Left ventricle myocardium superior (tissue), 1 donor: ENCODE measurements around the gene TLK2. TPM values are rescaled to one million over a fixed set of nuclear protein-coding genes. Genes with fewer than 3 reads are reported as not detected.
A peak's percentile ranks its signal among the peaks of the same experiment; 100 is the strongest.

ENCODE experiments used
- ATAC-seq: fragments of 200-7000 bp; cut with Tn5 transposase; one replicate; pipeline ENCODE4 v1.9.1; 2020; ENCODE audit warnings: mild to moderate bottlenecking, moderate library complexity
- DNase-seq: peaks from one replicate; pipeline ENCODE4 v3.0.0-alpha.2; 2020
- intact Hi-C: fragments of 100-400 bp; cut with micrococcal nuclease; formaldehyde crosslinking; loops from one replicate; pipeline ENCODE4 v1.11.0; 2022
- total RNA-seq: library from RNA; stranded (reverse); fragmentation: NEBNext Ultra II Directional; extraction: Animal tissue kit (Norgen Biotek cat#: 25700); gene quantifications from one replicate; pipeline ENCODE4 v1.2.1, GENCODE V29; 2021
- donor health status: DM: no; HTN: yes; CAD: no; lungs with severe emphysema.

Gene TLK2
- total RNA-seq, 1 donor from 2014 or later, result 29.5 TPM

- DNase-seq (no peak), ATAC-seq (no peak)
- intact Hi-C loops, result no loop called here
Observed at GRCh38 chr17:62637809-62638208, 159.2 kb downstream of the TLK2 start.

- intact Hi-C loops, result no loop called here
- DNase-seq (no peak), ATAC-seq (no peak)
Observed at GRCh38 chr17:62641153-62641552, 162.5 kb downstream of the TLK2 start.

- ATAC-seq (no peak), DNase-seq (no peak)
- intact Hi-C loops, result no loop called here
Observed at GRCh38 chr17:62641951-62642350, 163.3 kb downstream of the TLK2 start.

GRCh38 chr17:62643496-62643895 is 164.9 kb downstream of the TLK2 start:
- DNase-seq (no peak), ATAC-seq (no peak)
- intact Hi-C loops, result no loop called here

GRCh38 chr17:62644487-62645173 is 166.0 kb downstream of the TLK2 start:
- intact Hi-C loops, result no loop called here
- DNase-seq, result no peak
- no peak for ATAC-seq

- intact Hi-C loops, result no loop called here
- ATAC-seq, result peak; percentile 62
- DNase-seq, result peak; percentile 56
Observed at GRCh38 chr17:62648251-62648955, 169.8 kb downstream of the TLK2 start.

- ATAC-seq (no peak), DNase-seq (no peak)
- intact Hi-C loops, result no loop called here
Observed at GRCh38 chr17:62648956-62649294, 170.3 kb downstream of the TLK2 start.

DNA sequence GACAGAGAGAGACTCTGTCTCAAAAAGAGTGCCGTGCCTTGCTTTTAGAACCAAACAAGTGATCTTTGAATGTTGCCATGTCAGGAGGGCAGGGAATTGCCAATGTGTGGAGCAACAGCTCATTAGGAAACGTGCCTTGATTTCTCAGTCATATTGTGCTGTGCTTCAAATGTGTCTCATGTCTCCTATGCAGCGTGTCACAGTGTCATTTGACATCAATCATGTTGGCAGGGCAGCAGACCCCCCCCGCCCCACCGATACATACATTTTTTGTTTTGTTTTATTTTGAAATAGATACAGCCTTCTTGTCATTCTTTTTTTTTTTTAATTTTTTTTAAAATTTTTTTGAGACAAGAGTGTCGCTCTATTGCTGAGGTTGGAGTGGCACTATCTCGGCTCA is 170.9 kb downstream of the TLK2 start:
- ATAC-seq, result no peak
- intact Hi-C loops, result no loop called here
- DNase-seq, result no peak

DNA sequence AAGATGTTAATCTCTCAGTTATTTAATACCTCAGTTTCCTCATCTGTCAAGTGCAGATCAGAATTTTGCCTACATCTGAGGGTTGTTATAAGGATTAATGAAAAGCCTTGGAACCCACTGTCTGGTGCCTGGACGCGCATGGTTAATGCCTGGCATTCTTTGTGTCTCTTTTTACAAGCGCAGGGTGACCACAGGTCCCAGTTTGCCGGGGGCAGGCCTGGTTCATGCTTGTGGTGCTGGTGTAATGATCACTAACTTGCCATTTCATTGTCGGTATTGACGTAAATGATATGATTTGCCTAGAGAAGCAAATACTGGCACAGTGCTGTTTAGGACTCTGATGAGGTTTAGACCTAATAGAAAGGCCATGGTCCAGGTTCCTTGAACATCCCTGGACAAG is 172.0 kb downstream of the TLK2 start:
- ATAC-seq (no peak), DNase-seq (no peak)
- intact Hi-C loops, result no loop called here

- intact Hi-C loops, result no loop called here
- ATAC-seq, result peak; percentile 47
- DNase-seq, result peak; percentile 79
Observed at GRCh38 chr17:62652251-62653001, 173.8 kb downstream of the TLK2 start.

GRCh38 chr17:62653002-62653825 is 174.6 kb downstream of the TLK2 start:
- intact Hi-C loops, result no loop called here
- DNase-seq, result peak; percentile 84
- ATAC-seq, result peak; percentile 57

GRCh38 chr17:62653826-62654761 is 175.5 kb downstream of the TLK2 start:
- intact Hi-C loops, result no loop called here
- DNase-seq, result peak; percentile 89
- peak; percentile 84 for ATAC-seq

DNA sequence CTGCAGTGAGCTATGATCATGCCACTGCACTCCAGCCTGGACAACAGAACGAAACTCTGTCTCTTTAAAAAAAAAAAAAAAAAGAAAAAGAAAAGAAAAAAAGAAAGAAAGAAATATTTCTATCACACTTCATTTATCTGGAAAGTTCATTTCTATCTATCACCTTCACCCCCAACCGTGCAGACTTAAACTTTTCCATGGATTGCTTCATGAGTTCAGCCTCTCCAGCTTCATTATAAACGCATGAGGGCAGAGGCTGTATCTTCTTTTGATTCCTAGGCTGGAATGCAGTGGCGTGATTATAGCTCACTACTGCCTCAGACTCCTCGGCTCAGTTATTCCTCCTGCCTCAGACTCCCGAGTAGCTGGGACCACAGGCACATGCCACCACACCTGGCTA is 177.0 kb downstream of the TLK2 start:
- intact Hi-C loops, result no loop called here
- DNase-seq (no peak), ATAC-seq (no peak)

DNA sequence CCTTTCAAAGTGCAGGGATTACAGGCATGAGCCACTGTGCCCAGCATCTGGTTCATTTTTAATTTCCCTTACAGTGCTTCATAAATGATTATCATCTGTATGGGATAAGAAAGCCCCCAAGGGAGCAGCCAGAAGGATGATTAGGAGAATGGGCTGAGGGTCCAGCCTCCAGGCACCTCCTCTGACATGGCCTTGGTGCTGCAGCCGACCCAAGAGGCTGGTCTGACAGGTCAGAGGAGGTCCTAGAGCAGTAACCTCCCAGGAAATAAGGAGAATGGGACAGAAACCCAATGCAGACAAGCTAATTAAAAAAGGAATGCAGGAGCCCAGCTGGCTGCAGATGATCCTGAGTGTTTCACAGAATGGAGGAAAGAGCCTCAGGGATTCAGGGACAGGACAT is 177.8 kb downstream of the TLK2 start:
- DNase-seq (no peak), ATAC-seq (no peak)
- intact Hi-C loops, result no loop called here

DNA sequence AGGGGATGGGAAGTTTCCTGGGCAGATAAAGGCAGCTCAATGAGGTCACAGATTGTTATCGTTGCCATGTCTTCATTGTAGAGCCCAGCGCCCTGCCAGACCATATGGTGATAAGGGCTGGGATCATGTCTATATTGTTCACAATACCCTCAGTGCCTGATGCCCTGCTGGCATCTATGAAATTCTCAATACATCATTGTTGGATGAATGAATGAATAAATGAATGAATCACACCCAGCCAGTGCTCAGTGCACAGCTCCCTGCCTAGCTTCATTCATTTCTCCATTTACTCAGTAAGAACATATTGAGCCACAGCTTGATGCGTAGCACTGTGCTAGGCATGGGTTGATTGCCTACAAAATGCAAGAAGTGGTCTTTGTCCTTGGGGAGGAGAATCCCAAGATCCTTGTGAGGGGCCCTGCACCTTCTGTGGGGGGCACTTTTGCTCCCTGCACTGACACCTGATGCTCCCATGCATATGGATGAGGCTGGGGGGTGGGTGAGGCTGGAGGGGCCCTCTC is 178.6 kb downstream of the TLK2 start:
- DNase-seq, result no peak
- intact Hi-C loops, result no loop called here
- ATAC-seq, result no peak

DNA sequence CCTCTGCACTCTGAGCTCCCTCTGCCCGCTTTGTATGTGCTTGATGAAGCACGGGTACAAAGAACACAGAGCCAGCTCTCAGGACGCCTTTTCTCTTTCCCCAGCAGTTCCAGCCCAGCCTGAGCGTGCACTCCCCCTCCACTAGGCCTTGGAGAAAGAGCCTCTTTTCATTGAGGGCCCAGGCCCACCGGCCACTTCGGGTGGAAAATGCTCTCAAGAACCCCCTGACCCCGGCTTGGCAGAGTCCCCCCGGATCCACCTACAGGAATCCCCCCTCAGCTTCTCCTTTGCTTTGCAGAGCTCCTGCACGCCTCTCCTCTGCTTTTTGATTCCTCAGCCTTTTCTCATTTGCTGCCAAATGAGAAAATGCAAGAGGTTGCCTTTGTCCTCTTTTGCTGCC is 179.1 kb downstream of the TLK2 start:
- no peak for ATAC-seq
- intact Hi-C loops, result no loop called here
- DNase-seq, result no peak

DNA sequence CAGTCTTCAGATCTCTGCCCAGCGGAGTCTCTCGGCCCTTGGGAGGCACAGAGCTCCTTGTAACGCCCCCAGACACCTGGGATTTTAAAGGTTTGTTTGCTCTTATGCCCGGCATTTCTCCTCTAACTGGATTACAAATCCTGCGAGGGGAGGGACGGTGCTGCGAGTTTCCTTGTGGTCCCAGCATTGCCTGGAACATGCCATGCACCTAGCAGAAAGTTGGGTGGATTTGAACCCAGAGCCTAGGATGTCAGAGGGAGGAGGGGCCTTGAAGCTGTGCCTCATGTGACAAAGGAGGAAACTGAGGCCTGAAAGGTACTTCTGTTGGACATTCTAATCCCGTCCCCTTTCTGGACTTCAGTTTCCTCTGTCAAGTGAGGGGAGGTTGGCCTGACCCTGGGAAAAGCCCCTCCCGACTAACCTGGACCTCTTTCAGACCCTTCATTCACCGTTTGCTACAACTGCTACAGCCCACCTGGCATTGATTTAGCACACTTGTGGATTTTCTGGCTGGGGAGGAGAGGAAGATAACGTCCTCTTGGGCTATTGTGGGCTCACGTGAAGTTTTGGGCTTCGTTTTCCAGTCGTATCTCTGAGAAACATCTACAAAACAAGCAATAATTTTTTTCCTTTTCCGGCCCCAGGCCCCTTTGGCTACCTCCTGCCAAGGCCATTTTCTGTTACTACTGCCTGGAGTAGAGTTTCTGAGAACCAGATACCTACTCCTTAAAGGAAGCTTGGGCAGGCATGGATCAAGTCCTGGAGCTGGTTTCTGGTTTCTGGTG is 179.7 kb downstream of the TLK2 start:
- DNase-seq, result no peak
- ATAC-seq, result no peak
- intact Hi-C loops, result no loop called here
